ENCODE measurements around the gene OAF.

- no peak for TF ChIP-seq CTCF (IDR thresholded peaks at IDR 0.05)
- no peak for TF ChIP-seq POLR2A (IDR thresholded peaks at IDR 0.05)
Measured at GRCh38 chr11:120217941-120218694, 7.3 kb downstream of the OAF start.

All from uterus (tissue), 2 donors.